NCI-H128 (cell line): ENCODE data around the gene CSTPP1.
A peak's percentile ranks its signal among the peaks of the same experiment; 100 is the strongest.

ENCODE experiments used
- DNase-seq: peaks from one replicate; lab custom pipeline; 2025; ENCODE audit not compliant: unreplicated experiment; lab: John Stamatoyannopoulos, UW

Gene CSTPP1

GRCh38 chr11:47124675-47125074 is 188.1 kb downstream of the CSTPP1 start:
- DNase-seq: no peak

GRCh38 chr11:47125083-47125482 is 188.5 kb downstream of the CSTPP1 start:
- DNase-seq: no peak

- no peak for DNase-seq
These were observed 190.7 kb downstream of the CSTPP1 start for GRCh38 chr11:47127213-47127612.

- DNase-seq: no peak
These were observed 194.0 kb downstream of the CSTPP1 start for GRCh38 chr11:47130543-47130942.

GRCh38 chr11:47131136-47131535 is 194.6 kb downstream of the CSTPP1 start:
- no peak for DNase-seq

- no peak for DNase-seq
These were observed 195.9 kb downstream of the CSTPP1 start for GRCh38 chr11:47132490-47132889.

GRCh38 chr11:47132981-47133380 is 196.4 kb downstream of the CSTPP1 start:
- DNase-seq: no peak

GRCh38 chr11:47136327-47136726 is 199.8 kb downstream of the CSTPP1 start:
- DNase-seq: no peak

GRCh38 chr11:47136921-47137320 is 200.4 kb downstream of the CSTPP1 start:
- DNase-seq: no peak

GRCh38 chr11:47137476-47137875 is 200.9 kb downstream of the CSTPP1 start:
- no peak for DNase-seq

GRCh38 chr11:47139878-47140277 is 203.3 kb downstream of the CSTPP1 start:
- DNase-seq: no peak

GRCh38 chr11:47143322-47143721 is 206.8 kb downstream of the CSTPP1 start:
- no peak for DNase-seq

- no peak for DNase-seq
These were observed 208.0 kb downstream of the CSTPP1 start for GRCh38 chr11:47144541-47144940.

GRCh38 chr11:47147250-47147649 is 210.7 kb downstream of the CSTPP1 start:
- no peak for DNase-seq

- no peak for DNase-seq
These were observed 211.1 kb downstream of the CSTPP1 start for GRCh38 chr11:47147681-47148080.

GRCh38 chr11:47148270-47148669 is 211.7 kb downstream of the CSTPP1 start:
- no peak for DNase-seq

- no peak for DNase-seq
These were observed 212.5 kb downstream of the CSTPP1 start for GRCh38 chr11:47148903-47149531.

GRCh38 chr11:47149782-47150181 is 213.2 kb downstream of the CSTPP1 start:
- no peak for DNase-seq

GRCh38 chr11:47152126-47152952 is 215.8 kb downstream of the CSTPP1 start:
- no peak for DNase-seq

- peak; percentile 69 for DNase-seq
These were observed 216.7 kb downstream of the CSTPP1 start for GRCh38 chr11:47152953-47153950.
